Neural cell (in vitro differentiated cells): ENCODE results near the gene FSD1L.

ENCODE experiments used
- CTCF ChIP-seq: fragments of 450-650 bp; IDR thresholded peaks from 2 replicates; pipeline ENCODE4 v1.5.1; 2014; ENCODE audit warnings: antibody characterized with exemption, mild to moderate bottlenecking, moderate library complexity; ENCODE audit not compliant: poor library complexity, severe bottlenecking
- POLR2AphosphoS5 ChIP-seq: IDR thresholded peaks from 2 replicates; pipeline ENCODE4 v1.6.1; 2012
- REST ChIP-seq: IDR thresholded peaks from 2 replicates; pipeline ENCODE4 v1.6.1; 2012; ENCODE audit warnings: borderline replicate concordance

GRCh38 chr9:105479846-105480245, 32.0 kb downstream of the FSD1L start:
- no peak for TF ChIP-seq REST
- TF ChIP-seq CTCF: no peak
- no peak for TF ChIP-seq POLR2AphosphoS5
